NOMO-1 (cell line): ENCODE data around the gene NUDC.
"Not testable (repeated sequence)": the region's sequence is repeated elsewhere in the genome, so short reads cannot be mapped to it uniquely, and the experiment has no call there.

ENCODE experiments used
- DNase-seq, 2 experiments: peaks; one replicate each; lab custom pipeline; 2025; ENCODE audit not compliant: unreplicated experiment in 2 of 2; lab: John Stamatoyannopoulos, UW

The NUDC gene

DNA sequence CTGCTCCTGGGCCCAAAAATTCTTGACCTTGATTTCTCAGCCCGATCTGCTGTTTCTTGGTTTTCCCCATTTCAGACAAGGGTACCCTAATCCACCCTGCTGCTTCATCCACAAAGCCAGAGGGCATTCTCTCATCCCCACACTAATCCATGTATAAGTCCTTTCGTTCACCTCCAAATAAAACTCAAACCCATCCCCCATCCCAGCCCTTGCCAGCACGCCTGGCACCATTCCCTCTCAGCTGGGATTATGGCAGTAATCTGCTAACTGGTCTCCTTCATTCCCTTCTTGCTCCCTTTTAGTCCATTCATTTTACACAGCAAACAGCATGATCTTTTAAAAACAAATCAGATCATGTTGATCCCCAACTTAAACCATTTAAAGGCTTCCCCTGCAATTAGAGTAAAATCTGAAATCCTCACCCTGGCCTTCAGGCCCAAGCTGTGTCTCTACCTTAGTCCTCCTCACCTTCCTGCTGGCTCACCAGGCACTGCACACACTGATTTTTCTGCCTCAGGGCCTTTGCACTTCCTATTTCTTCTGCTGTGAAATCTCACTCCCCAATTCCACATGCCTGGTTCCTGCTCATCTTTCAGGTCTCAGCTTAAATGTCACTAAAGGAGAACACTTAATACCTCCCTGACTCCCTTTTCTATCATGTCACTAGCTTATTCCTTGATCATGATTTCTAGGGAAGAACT, 59.8 kb downstream of the NUDC start:
- DNase-seq: no peak

DNA sequence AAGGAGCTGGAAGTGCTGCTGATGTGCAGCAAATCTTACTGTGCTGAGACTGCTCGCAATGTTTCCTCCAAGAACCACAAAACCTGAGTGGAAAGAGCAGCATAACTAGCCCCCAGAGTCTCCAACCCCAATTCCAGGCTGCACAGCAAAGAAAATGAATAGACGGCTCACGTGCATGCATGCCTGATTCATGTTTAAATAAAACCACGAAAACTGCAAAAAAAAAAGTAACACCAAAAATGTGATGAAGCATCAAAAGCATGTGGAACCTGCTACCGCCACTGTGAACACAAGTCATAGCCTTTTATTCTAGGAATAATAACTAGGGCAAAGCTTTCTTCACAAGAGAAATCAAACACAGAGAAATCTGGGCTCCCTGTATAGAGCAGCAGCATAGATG, 62.3 kb downstream of the NUDC start:
- no peak for DNase-seq

DNA sequence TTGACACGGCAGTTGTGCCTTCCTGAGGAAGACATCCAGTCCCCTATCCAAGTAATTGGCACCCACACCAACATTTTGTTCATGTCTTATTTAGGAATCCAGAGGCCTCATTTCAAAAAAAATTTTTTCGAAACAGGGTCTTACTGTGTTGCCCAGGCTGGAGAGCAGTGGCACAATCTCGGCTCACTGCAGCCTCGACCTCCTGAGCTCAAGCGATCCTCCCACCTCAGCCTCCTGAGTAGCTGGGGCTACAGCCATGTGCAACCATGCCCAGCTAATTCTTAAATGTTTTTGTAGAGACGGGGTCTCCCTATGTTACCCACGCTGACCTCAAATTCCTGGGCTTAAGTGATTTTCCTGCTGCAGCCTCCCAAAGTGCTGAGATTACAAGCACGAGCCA, 62.7 kb downstream of the NUDC start:
- DNase-seq: no peak

DNA sequence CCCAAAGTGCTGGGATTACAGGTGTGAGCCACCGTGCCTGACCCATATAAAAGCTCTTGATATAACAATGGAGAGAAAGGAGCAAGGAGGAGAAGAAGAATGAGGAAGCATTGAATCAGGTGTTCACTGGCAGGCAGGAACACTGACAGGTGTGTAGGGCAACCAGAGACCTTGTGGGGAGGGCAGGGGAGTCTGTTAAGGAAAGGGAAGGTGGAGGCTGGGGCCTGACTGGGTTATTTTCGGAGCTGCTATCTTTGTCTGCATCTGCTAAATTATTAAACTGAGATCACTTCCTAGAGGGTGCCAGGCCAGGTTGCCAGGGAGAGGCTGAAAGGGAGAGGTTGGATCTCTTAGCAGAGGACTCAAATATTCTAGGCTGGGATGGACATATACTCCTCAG, 65.1 kb downstream of the NUDC start:
- DNase-seq: no peak

DNA sequence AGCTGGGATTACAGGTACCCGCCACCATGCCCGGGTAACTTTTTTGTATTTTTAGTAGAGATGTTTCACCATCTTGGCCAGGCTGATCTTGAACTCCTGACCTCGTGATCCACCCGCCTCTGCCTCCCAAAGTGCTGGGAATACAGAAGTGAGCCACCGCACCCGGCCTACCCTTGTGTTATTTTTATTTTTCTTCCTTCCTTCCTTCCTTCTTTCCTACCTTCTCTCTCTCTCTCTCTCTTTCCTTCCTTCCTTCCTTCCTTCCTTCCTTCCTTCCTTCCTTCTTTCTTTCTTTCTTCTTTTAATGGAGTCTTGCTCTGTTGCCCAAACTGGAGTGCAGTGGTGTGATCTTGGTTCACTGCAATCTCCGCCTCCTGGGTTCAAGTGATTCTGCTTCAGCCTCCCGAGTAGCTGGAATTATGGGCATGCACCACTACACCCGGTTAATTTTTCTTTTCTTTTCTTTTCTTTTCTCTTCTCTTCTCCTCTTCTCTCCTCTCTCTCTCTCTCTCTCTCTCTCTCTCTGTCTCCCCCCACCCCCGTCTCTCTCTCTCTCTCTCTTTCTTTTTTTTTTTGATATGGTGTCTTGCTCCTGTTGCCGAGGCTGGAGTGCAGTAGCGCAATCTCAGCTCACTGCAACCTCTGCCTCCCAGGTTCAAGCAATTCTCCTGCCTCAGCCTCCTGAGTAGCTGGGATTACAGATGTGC, 68.0 kb downstream of the NUDC start:
- not testable (repeated sequence) for DNase-seq

GRCh38 chr1:26991310-26992116, 70.0 kb downstream of the NUDC start:
- no peak for DNase-seq

GRCh38 chr1:26993237-26994019, 71.9 kb downstream of the NUDC start, which contains the start of gene TRNP1:
Gene TRNP1 (plus strand): TSS chr1:26993692. CDS start chr1:26993787, 95 bp downstream.
- DNase-seq: no peak

GRCh38 chr1:26994020-26994786, 72.7 kb downstream of the NUDC start:
- DNase-seq: no peak

DNA sequence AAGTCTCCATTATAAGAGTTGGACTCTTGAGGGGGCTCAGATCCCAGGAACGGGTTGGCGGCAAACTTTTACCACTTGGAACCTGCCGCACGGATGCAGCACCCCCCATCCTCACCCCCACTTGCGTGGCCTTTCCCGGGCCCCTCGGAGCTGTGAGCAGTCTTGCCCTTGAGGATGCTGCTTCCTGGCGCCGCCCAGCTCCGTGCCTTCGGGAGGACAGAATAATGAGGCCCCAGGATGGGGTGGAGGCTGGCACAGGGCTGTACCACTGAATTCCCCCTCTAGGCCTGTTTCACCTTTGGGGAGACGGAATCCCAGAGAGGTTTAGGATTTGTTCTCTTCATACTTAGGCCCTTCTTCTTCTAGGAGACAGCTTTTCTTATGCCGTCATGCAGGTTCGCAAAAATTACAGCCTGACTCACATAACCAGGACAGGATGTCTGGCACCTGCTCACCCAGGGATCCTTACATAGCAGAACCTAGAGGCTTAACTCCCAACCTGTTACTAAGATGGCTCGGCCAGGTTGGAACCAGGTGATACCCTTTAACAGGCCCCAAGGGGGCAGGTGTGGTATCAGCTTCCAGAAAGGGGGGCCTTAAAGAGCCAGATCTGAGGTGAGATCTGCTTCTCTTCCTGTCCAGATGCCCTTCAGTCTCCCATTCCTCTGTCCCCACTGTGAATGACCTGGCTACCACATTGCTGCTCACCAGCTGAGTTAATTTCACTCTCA, 73.4 kb downstream of the NUDC start:
- no peak for DNase-seq

- no peak for DNase-seq
These were observed 74.5 kb downstream of the NUDC start for GRCh38 chr1:26996024-26996423.
